GM12801 (cell line): ENCODE results near the gene MIF.

Experiments
- CTCF ChIP-seq: IDR thresholded peaks from one replicate; pipeline ENCODE4 v1.5.1; 2011; ENCODE audit warnings: control low read depth; ENCODE audit not compliant: insufficient read length; ENCODE audit errors: extremely low read depth

MIF gene

GRCh38 chr22:23894710-23895598, 771 bp downstream of the MIF start:
- no peak for TF ChIP-seq CTCF

- TF ChIP-seq CTCF, result no peak
These were observed 1.5 kb downstream of the MIF start for GRCh38 chr22:23895599-23896144.

GRCh38 chr22:23896166-23896522, 2.0 kb downstream of the MIF start:
- no peak for TF ChIP-seq CTCF

- no peak for TF ChIP-seq CTCF
These were observed 2.5 kb downstream of the MIF start for GRCh38 chr22:23896523-23897186.

GRCh38 chr22:23897320-23897719, 3.1 kb downstream of the MIF start:
- no peak for TF ChIP-seq CTCF

GRCh38 chr22:23898006-23898974, 4.1 kb downstream of the MIF start:
- no peak for TF ChIP-seq CTCF
